ENCODE data around the gene FBXW7.

FBXW7 gene

GRCh38 chr4:152364383-152364782, 171.5 kb downstream of the FBXW7 start:
- DNase-seq, result no peak

GRCh38 chr4:152363904-152364303, 172.0 kb downstream of the FBXW7 start:
- DNase-seq, result no peak

GRCh38 chr4:152363086-152363485, 172.8 kb downstream of the FBXW7 start:
- no peak for DNase-seq

GRCh38 chr4:152360045-152360410, 175.9 kb downstream of the FBXW7 start:
- no peak for DNase-seq

- peak in 1 of 2 experiments; percentile 38 for DNase-seq
These were observed 176.5 kb downstream of the FBXW7 start for GRCh38 chr4:152359208-152360044.

- DNase-seq, result no peak
These were observed 178.7 kb downstream of the FBXW7 start for GRCh38 chr4:152357206-152357605.

GRCh38 chr4:152356428-152357034, 179.4 kb downstream of the FBXW7 start:
- DNase-seq, result no peak

- peak; percentile 84 to 88 for DNase-seq
These were observed 183.2 kb downstream of the FBXW7 start for GRCh38 chr4:152352622-152353116.

GRCh38 chr4:152352215-152352614, 183.7 kb downstream of the FBXW7 start:
- DNase-seq, result no peak

- DNase-seq, result no peak
These were observed 184.8 kb downstream of the FBXW7 start for GRCh38 chr4:152351080-152351479.

- peak; percentile 40 to 44 for DNase-seq
These were observed 187.2 kb downstream of the FBXW7 start for GRCh38 chr4:152348670-152349069.

- no peak for DNase-seq
These were observed 188.9 kb downstream of the FBXW7 start for GRCh38 chr4:152346979-152347378.

- no peak for DNase-seq
These were observed 189.4 kb downstream of the FBXW7 start for GRCh38 chr4:152346526-152346925.

- no peak for DNase-seq
These were observed 191.9 kb downstream of the FBXW7 start for GRCh38 chr4:152344001-152344400.

- DNase-seq, result no peak
These were observed 193.6 kb downstream of the FBXW7 start for GRCh38 chr4:152342293-152342692.

- no peak for DNase-seq
These were observed 195.1 kb downstream of the FBXW7 start for GRCh38 chr4:152340818-152341217.

- no peak for DNase-seq
These were observed 196.3 kb downstream of the FBXW7 start for GRCh38 chr4:152339576-152339975.

GRCh38 chr4:152334931-152335330, 201.0 kb downstream of the FBXW7 start:
- no peak for DNase-seq

- no peak for DNase-seq
These were observed 204.8 kb downstream of the FBXW7 start for GRCh38 chr4:152331042-152331441.

- no peak for DNase-seq
These were observed 207.3 kb downstream of the FBXW7 start for GRCh38 chr4:152328582-152328981.

GRCh38 chr4:152327606-152328453, 208.1 kb downstream of the FBXW7 start:
- DNase-seq, result no peak

GRCh38 chr4:152325831-152326230, 210.1 kb downstream of the FBXW7 start:
- no peak for DNase-seq

- no peak for DNase-seq
These were observed 212.7 kb downstream of the FBXW7 start for GRCh38 chr4:152323221-152323620.

Data from Kasumi-1 (cell line).